GM11168 (cell line): ENCODE data around the gene UNCX.

Source experiments
- in situ Hi-C: fragments of 300-500 bp; cut with MboI; formaldehyde crosslinking; loops from one replicate; pipeline ENCODE4 v1.12.0; 2022; ENCODE audit warnings: low sequenced_read_pairs; ENCODE audit not compliant: unreplicated experiment

The UNCX gene

GRCh38 chr7:1230411-1231213, 2.1 kb upstream of the UNCX start:
- in situ Hi-C loops = loop anchor here (25.0 kb wide), 1 partner anchor 182 kb away; no protein-coding TSS in a partner anchor

GRCh38 chr7:1231214-1232102, 1.2 kb upstream of the UNCX start:
- in situ Hi-C loops = loop anchor here (25.0 kb wide), 1 partner anchor 181 kb away; no protein-coding TSS in a partner anchor

GRCh38 chr7:1232103-1232466, 587 bp upstream of the UNCX start:
- in situ Hi-C loops = loop anchor here (25.0 kb wide), 1 partner anchor 180 kb away; no protein-coding TSS in a partner anchor

GRCh38 chr7:1233333-1234048, 819 bp downstream of the UNCX start:
- in situ Hi-C loops = loop anchor here (25.0 kb wide), 1 partner anchor 179 kb away; no protein-coding TSS in a partner anchor

GRCh38 chr7:1234049-1234880, 1.6 kb downstream of the UNCX start:
- in situ Hi-C loops = loop anchor here (25.0 kb wide), 1 partner anchor 178 kb away; no protein-coding TSS in a partner anchor

GRCh38 chr7:1234881-1235500, 2.3 kb downstream of the UNCX start:
- in situ Hi-C loops = loop anchor here (25.0 kb wide), 1 partner anchor 177 kb away; no protein-coding TSS in a partner anchor

GRCh38 chr7:1235501-1236131, 2.9 kb downstream of the UNCX start:
- in situ Hi-C loops = loop anchor here (25.0 kb wide), 1 partner anchor 177 kb away; no protein-coding TSS in a partner anchor

GRCh38 chr7:1236132-1236661, 3.5 kb downstream of the UNCX start:
- in situ Hi-C loops = loop anchor here (25.0 kb wide), 1 partner anchor 176 kb away; no protein-coding TSS in a partner anchor

GRCh38 chr7:1236831-1237701, 4.4 kb downstream of the UNCX start:
- in situ Hi-C loops = loop anchor here (25.0 kb wide), 1 partner anchor 175 kb away; no protein-coding TSS in a partner anchor

- in situ Hi-C loops = loop anchor here (25.0 kb wide), 1 partner anchor 175 kb away; no protein-coding TSS in a partner anchor
Observed at GRCh38 chr7:1237704-1238255, 5.1 kb downstream of the UNCX start.

- in situ Hi-C loops = loop anchor here (25.0 kb wide), 1 partner anchor 174 kb away; no protein-coding TSS in a partner anchor
Observed at GRCh38 chr7:1238450-1238882, 5.8 kb downstream of the UNCX start.

- in situ Hi-C loops = loop anchor here (25.0 kb wide), 1 partner anchor 173 kb away; no protein-coding TSS in a partner anchor
Observed at GRCh38 chr7:1238931-1239802, 6.5 kb downstream of the UNCX start.

- in situ Hi-C loops = loop anchor here (25.0 kb wide), 1 partner anchor 172 kb away; no protein-coding TSS in a partner anchor
Observed at GRCh38 chr7:1239803-1240516, 7.3 kb downstream of the UNCX start.

GRCh38 chr7:1240517-1241257, 8.0 kb downstream of the UNCX start:
- in situ Hi-C loops = loop anchor here (25.0 kb wide), 1 partner anchor 172 kb away; no protein-coding TSS in a partner anchor
